HCT116 (cell line): ENCODE data around the gene CEACAM3.
"Not testable (repeated sequence)": the region's sequence is repeated elsewhere in the genome, so short reads cannot be mapped to it uniquely, and the experiment has no call there.

Source experiments
- CTCF ChIP-seq, 3 experiments: fragments of 200-600 bp in 1 of 3; sonication (generic) in 1 of 3; IDR thresholded peaks in 2 of 3; conservative IDR thresholded peaks in 1 of 3; 2 replicates each; pipeline ENCODE4 v1.5.1; 2012 to 2017; ENCODE audit warnings: low read depth in 2 of 3, low read length in 2 of 3, antibody characterized with exemption in 1 of 3, borderline replicate concordance in 1 of 3, control low read depth in 1 of 3, mild to moderate bottlenecking in 1 of 3, mixed read lengths in 1 of 3, mixed run types in 1 of 3, moderate library complexity in 1 of 3; ENCODE audit not compliant: insufficient read depth in 1 of 3
- ELF1 ChIP-seq: IDR thresholded peaks from 2 replicates; pipeline ENCODE4 v1.6.1; 2012; ENCODE audit warnings: low read depth, borderline replicate concordance
- EZH2phosphoT487 ChIP-seq: fragments of 200-600 bp; IDR thresholded peaks from 2 replicates; pipeline ENCODE4 v1.6.1; 2018; ENCODE audit warnings: antibody characterized with exemption, borderline replicate concordance
- JUND ChIP-seq: IDR thresholded peaks from 2 replicates; pipeline ENCODE4 v1.6.1; 2012
- MAX ChIP-seq: IDR thresholded peaks from 2 replicates; pipeline ENCODE4 v1.6.1; 2012
- POLR2A ChIP-seq: IDR thresholded peaks from 2 replicates; pipeline ENCODE4 v1.7.0; 2011; ENCODE audit warnings: borderline replicate concordance; ENCODE audit not compliant: insufficient read depth, insufficient read length; ENCODE audit errors: extremely low read depth
- POLR2AphosphoS5 ChIP-seq: IDR thresholded peaks from 2 replicates; pipeline ENCODE4 v1.6.1; 2011; ENCODE audit warnings: mild to moderate bottlenecking, low read depth, low read length, moderate library complexity
- RAD21 ChIP-seq: IDR thresholded peaks from 2 replicates; pipeline ENCODE4 v1.6.1; 2012; ENCODE audit warnings: low read depth, mild to moderate bottlenecking
- SIN3A ChIP-seq: IDR thresholded peaks from 2 replicates; pipeline ENCODE4 v1.6.1; 2012; ENCODE audit warnings: low read depth
- SP1 ChIP-seq: IDR thresholded peaks from 2 replicates; pipeline ENCODE4 v1.6.1; 2012; ENCODE audit warnings: low read depth
- ZBTB33 ChIP-seq: IDR thresholded peaks from 2 replicates; pipeline ENCODE4 v1.6.1; 2011; ENCODE audit warnings: mild to moderate bottlenecking, low read length, moderate library complexity; ENCODE audit not compliant: insufficient replicate concordance; ENCODE audit errors: extremely low read depth

DNA sequence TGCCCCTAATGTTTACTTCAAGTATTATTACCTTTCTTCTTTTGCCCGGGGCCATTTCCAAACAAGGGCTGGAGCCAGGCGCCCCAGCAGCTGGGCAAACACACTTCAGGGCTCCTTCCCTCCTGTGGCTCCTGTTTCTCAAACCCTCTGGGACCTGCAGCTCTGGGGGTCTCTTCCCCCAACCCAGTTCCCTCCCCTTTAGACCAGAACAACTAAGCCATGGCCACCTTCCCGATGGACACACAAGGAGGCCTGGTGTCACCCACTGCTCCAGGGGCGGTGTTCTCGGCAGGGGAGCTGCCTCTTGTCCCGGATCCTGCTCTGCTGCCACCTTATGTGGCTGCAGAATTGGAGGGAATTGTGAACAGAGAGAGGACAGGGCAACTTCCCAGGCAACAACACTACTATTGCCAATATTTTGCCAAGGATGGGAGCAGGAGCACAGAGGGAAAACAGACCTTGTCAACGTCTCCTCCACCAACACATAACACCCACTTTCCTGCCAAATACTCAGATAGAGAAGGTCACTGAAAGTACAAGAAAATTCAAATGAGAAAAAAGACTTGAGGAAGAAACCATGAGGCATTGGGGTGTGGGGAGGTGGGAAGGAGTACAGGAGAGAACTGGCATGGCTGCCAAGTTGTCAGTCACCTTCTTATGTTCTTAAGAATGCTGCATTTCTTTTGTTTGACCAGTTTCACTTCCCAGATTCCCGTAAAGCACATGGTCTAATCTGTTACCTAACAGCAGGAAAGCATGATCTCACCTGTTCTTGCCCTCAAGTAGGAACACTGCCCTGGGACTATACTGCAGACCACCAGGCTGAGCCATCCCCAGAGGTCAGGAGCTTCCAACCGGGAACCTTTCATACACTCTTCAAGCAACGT lies 45.9 kb upstream of the CEACAM3 start:
- TF ChIP-seq CTCF (IDR thresholded peaks at IDR 0.05 in 2 of 3, conservative IDR thresholded peaks at IDR 0.05 in 1 of 3; ENCODE audit: borderline replicate concordance in 1 of 3, insufficient read depth in 1 of 3, low read depth in 2 of 3, low read length in 2 of 3); POLR2A; ZBTB33; SP1; JUND; SIN3A; MAX; EZH2phosphoT487; ELF1; RAD21; POLR2AphosphoS5: not testable (repeated sequence)
